Measurements from ENCODE around the gene CDKL1.

- TF ChIP-seq, protein P1, sequence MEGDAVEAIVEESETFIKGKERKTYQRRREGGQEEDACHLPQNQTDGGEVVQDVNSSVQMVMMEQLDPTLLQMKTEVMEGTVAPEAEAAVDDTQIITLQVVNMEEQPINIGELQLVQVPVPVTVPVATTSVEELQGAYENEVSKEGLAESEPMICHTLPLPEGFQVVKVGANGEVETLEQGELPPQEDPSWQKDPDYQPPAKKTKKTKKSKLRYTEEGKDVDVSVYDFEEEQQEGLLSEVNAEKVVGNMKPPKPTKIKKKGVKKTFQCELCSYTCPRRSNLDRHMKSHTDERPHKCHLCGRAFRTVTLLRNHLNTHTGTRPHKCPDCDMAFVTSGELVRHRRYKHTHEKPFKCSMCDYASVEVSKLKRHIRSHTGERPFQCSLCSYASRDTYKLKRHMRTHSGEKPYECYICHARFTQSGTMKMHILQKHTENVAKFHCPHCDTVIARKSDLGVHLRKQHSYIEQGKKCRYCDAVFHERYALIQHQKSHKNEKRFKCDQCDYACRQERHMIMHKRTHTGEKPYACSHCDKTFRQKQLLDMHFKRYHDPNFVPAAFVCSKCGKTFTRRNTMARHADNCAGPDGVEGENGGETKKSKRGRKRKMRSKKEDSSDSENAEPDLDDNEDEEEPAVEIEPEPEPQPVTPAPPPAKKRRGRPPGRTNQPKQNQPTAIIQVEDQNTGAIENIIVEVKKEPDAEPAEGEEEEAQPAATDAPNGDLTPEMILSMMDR (IDR thresholded peaks at IDR 0.05), result no peak
- no peak for TF ChIP-seq EP300 (IDR thresholded peaks at IDR 0.05)
Measured at GRCh38 chr14:50425105-50425504, 28.4 kb upstream of the CDKL1 start.
